ENCODE data around the gene CLCN3. TPM values are rescaled to one million over a fixed set of nuclear protein-coding genes. Genes with fewer than 3 reads are reported as not detected.
A peak's percentile ranks its signal among the peaks of the same experiment; 100 is the strongest.

CLCN3 gene
- total RNA-seq, 1 donor from 2014 or later: 26.6 TPM

DNA sequence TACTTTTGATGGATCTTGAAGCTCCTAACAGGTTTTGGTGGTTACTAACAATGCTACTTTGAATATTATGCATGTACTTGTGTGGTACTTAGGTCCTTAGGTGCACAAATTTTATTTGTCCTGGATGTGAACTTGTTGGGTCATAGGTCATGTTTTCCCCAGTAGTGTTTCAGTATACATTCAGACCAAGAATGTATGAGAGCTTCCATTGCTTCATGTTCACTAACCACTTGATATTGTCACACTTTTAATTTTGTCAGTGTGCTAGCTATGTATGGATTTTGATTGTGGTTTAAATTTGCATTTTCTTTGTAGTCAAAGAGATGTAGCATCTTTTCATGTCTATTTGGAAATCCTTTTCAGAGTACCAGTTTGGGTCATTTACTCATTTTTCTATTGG, 32.2 kb downstream of the CLCN3 start:
- intact Hi-C loops (cut with micrococcal nuclease): no loop called here
- H3K9me3 Mint-ChIP-seq: no peaks in the 10 kb centered on the region
- DNase-seq: no peak
- H3K4me3 Mint-ChIP-seq: no peak overlapping the region
- peaks cover 23% of the 10 kb centered on the region for H3K36me3 Mint-ChIP-seq (ENCODE audit: low read depth)
- peaks cover 6% of the 10 kb centered on the region for H3K4me1 Mint-ChIP-seq
- no peak overlapping the region for H3K27ac Mint-ChIP-seq
- no peaks in the 10 kb centered on the region for H3K27me3 Mint-ChIP-seq

GRCh38 chr4:169655401-169655800, 35.0 kb downstream of the CLCN3 start:
- DNase-seq: no peak
- no peak overlapping the region for H3K4me3 Mint-ChIP-seq
- H3K4me1 Mint-ChIP-seq: peaks cover 17% of the 10 kb centered on the region
- no peak overlapping the region for H3K27ac Mint-ChIP-seq
- no peaks in the 10 kb centered on the region for H3K9me3 Mint-ChIP-seq
- H3K36me3 Mint-ChIP-seq (ENCODE audit: low read depth): peaks cover 21% of the 10 kb centered on the region
- no peaks in the 10 kb centered on the region for H3K27me3 Mint-ChIP-seq
- intact Hi-C loops (cut with micrococcal nuclease): no loop called here

DNA sequence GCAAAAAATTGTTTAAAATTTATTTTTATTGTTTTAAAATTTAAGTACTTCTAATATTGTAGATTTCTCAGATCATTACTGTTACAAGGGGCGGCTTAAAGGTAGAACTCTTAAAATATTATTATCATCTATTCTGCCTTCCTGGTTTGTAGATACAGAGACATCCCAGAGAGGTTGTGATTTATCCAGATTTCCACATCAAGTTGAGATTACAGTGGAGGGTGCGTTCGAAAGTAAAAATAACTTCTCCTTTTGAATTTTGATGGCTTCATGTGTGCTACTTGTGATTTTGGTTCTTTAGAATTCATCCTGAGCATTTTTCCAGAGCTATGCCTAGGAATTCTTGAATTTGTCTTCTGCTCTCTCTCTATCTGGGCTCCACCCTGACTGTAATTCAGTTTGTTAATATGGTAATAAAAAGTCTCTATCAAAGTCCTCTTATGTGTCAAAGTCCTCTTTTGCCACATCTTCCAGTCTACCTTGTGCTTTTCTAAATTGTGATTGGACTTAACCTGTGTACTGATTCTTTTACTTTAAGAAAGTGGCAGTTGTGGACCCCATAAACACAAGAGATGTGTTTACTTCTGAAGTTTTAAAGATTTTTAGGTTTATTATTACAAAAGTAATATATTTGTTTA, 37.2 kb downstream of the CLCN3 start:
- intact Hi-C loops (cut with micrococcal nuclease): no loop called here
- Mint-ChIP-seq H3K9me3 (no peaks in the 10 kb centered on the region), H3K4me3 (no peak overlapping the region), H3K4me1 (peaks cover 16% of the 10 kb centered on the region), H3K27ac (no peak overlapping the region), H3K27me3 (no peaks in the 10 kb centered on the region), H3K36me3 (ENCODE audit: low read depth) (peaks cover 17% of the 10 kb centered on the region)
- no peak for DNase-seq

- Mint-ChIP-seq H3K4me1 (peaks cover 16% of the 10 kb centered on the region), H3K36me3 (ENCODE audit: low read depth) (peaks cover 11% of the 10 kb centered on the region), H3K9me3 (no peaks in the 10 kb centered on the region), H3K4me3 (no peak overlapping the region), H3K27ac (no peak overlapping the region), H3K27me3 (no peaks in the 10 kb centered on the region)
- intact Hi-C loops (cut with micrococcal nuclease): no loop called here
- DNase-seq: no peak
These were observed 37.8 kb downstream of the CLCN3 start for GRCh38 chr4:169658196-169658595.

DNA sequence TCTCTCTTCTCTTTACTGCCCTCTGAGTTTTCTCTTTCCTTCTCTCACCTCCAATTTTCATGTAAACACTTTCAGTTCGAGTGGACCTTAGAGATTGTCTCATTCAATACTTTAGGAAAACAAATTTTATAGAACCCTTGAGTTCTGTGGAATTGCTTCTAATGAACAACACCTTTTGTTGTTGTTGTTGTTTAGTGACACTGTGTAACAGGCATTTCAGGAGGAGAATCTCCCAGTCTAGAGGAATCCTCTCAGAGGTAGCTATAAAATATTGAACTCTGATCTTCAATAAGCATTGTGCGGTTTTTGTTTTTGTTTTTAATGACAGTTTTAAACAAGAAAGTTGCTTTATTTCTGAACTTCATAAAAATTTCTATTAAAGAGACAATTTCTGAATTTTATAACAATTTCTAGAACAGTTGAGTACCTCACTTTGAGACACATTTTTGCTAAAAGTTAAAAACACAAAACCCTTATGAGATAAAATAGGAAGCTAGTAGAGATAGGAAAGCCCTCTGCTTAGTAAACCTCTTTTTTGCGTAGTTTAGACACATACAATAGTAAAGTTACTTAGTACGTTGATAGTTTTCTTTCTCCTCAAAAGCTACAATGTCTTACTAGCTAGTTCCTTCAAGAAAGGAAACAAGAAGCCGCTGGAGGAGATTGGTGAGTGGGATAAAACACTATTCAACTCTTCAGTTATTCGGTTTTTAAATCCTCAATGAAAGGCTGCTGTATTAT, 38.8 kb downstream of the CLCN3 start:
- peak overlapping the region; percentile 66 for H3K27ac Mint-ChIP-seq
- intact Hi-C loops (cut with micrococcal nuclease): loop anchor here (1.0 kb wide), 1 partner anchor 98 kb away; the partner anchor contains the start of gene HPF1

DNA sequence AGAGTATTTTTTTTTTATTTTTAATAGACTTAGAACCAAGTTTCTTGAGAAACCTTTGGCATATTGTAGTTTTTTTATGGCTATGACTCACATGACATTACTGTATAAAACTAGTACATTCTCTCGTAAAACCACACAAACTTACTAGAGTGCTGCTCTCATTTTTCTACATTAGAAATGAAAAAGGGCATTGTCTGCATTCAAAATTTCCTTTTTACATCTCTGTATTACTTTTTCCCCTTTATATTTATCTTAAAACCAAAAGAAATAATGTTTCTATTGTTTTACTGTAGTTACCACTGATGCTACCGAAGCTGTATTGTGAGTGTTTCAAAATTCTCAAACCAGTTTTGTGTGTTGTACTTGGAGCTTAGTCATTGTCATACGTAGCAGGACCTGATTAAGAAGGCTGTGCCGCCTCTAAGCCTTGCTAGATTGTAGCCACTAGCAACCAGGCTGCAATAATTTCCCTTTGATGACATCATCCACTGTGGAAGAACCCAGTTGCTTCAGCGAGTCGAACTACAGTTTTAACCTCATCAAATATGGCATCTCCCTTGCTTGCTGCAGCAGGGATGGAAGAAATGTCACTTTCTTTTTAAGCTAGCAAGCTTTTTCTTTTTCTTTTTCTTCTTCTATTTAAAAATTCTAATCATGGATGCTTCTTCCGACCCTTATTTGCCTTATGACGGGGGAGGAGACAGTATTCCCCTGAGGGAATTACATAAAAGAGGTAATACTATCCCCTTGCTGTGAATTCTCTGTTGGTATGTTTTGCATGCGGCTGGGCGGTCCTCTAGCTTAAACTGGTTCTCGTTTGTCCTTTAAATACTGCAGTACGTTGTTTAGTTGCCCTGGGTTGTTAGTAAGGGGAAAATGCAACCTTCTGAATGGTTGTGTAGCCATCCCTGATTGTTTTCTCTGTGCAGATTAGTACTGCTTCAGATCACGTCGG, 39.6 kb downstream of the CLCN3 start:
- H3K4me3 Mint-ChIP-seq: peak overlapping the region; percentile 88
- H3K36me3 Mint-ChIP-seq (ENCODE audit: low read depth): peaks cover 7% of the 10 kb centered on the region
- H3K4me1 Mint-ChIP-seq: peaks cover 16% of the 10 kb centered on the region
- H3K9me3 Mint-ChIP-seq: no peaks in the 10 kb centered on the region
- peak overlapping the region; percentile 96 for H3K27ac Mint-ChIP-seq
- H3K27me3 Mint-ChIP-seq: no peaks in the 10 kb centered on the region
- intact Hi-C loops (cut with micrococcal nuclease): loop anchor here (1.0 to 2.0 kb wide), 4 partner anchors 38 to 366 kb away; partner anchors contain the start of genes HPF1, MFAP3L and NEK1
- peak; percentile 92 for DNase-seq

More for the DNA sequence above, 38.8 kb downstream of the CLCN3 start:
- Mint-ChIP-seq H3K4me3 (peak overlapping the region; percentile 41), H3K27me3 (no peaks in the 10 kb centered on the region), H3K9me3 (no peaks in the 10 kb centered on the region), H3K36me3 (ENCODE audit: low read depth) (peaks cover 9% of the 10 kb centered on the region), H3K4me1 (peaks cover 16% of the 10 kb centered on the region)
- no peak for DNase-seq

DNA sequence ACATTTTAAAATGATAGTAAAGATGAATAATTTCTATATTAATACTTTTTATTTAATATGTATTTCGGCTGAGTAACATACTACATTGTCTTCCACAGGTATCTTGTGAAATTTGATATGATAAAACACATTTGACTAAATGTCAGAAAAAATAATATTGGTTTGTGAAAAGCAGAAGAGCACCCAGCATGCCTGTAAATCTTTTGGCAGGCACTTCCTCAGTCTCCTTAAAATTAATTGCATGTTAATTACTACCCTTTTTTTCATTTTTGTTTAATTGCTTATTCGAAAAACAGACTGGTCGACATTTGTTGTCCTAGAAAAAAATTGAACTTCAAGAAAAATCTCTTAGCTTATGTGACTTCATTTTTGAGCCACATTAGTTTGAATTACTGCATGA, 40.6 kb downstream of the CLCN3 start:
- Mint-ChIP-seq H3K4me1 (peaks cover 24% of the 10 kb centered on the region), H3K4me3 (no peak overlapping the region), H3K36me3 (ENCODE audit: low read depth) (peaks cover 9% of the 10 kb centered on the region), H3K27ac (no peak overlapping the region), H3K9me3 (no peaks in the 10 kb centered on the region), H3K27me3 (no peaks in the 10 kb centered on the region)
- intact Hi-C loops (cut with micrococcal nuclease): loop anchor here (1.0 to 2.0 kb wide), 3 partner anchors 39 to 365 kb away; partner anchors contain the start of genes MFAP3L and NEK1
- no peak for DNase-seq

DNA sequence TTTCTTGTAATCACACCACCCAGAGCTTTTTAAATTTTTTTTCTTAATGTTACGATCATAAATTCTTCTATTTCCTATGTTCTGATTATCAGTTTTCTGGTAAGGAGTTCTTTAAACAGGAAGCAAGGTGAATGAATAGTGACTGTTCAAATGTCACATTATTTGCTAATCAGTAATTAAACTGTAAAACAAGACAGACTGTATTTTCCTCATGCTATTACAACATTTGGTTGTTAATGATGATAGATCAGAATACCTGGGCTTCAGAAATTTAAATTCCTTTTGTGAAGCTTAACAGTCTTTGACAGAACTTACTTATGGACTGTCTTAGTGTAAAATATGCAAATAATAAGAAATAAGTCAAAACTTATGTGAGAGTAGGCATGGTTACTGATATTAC, 41.4 kb downstream of the CLCN3 start:
- H3K4me1 Mint-ChIP-seq: peaks cover 24% of the 10 kb centered on the region
- DNase-seq: no peak
- H3K27me3 Mint-ChIP-seq: no peaks in the 10 kb centered on the region
- no peaks in the 10 kb centered on the region for H3K9me3 Mint-ChIP-seq
- no peak overlapping the region for H3K4me3 Mint-ChIP-seq
- no peak overlapping the region for H3K27ac Mint-ChIP-seq
- peaks cover 16% of the 10 kb centered on the region for H3K36me3 Mint-ChIP-seq (ENCODE audit: low read depth)
- intact Hi-C loops (cut with micrococcal nuclease): loop anchor here (2.0 kb wide), 1 partner anchor 49 kb away; the partner anchor contains the start of gene NEK1

DNA sequence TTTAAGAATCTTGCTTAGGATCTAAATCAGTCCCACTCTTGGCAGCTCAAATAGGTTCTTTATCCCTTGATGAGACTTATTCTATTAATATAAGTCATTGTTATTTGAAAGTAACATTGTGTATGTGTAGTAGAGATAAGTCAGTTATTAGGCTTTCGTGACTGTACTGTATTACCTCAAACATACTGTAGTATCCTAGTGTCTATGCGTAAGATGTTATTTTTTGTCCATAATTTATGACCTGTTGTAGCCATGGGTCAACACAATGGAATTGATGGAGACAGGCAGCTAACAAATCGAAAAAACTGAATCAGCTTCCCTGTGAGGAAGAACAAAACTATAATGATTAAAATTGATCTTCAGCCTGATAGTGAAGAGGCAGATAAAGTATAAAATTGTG, 41.8 kb downstream of the CLCN3 start:
- Mint-ChIP-seq H3K9me3 (no peaks in the 10 kb centered on the region), H3K27me3 (no peaks in the 10 kb centered on the region), H3K27ac (no peak overlapping the region), H3K36me3 (ENCODE audit: low read depth) (peaks cover 16% of the 10 kb centered on the region), H3K4me1 (peaks cover 24% of the 10 kb centered on the region), H3K4me3 (no peak overlapping the region)
- intact Hi-C loops (cut with micrococcal nuclease): no loop called here
- DNase-seq: no peak

DNA sequence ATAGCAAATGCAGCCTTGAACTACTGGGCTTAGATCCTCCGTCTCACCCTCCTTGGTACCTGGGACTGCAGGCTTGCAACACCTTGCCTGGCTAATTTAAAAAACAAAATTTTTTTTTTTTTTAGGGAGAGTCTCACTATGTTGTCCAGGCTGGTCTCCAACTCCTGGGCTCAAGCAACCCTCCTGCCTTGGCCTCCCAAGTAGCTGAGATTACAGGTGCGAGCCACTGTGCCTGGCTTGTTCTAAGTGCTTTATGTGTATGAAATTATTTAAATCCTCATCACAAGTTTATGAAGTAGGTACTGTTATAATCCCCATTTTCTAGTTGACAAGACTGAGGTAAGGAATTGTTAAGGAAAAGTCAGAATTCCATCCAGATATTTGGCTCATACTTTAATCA, 43.0 kb downstream of the CLCN3 start:
- intact Hi-C loops (cut with micrococcal nuclease): no loop called here
- H3K27ac Mint-ChIP-seq: no peak overlapping the region
- no peaks in the 10 kb centered on the region for H3K9me3 Mint-ChIP-seq
- no peak overlapping the region for H3K4me3 Mint-ChIP-seq
- no peak for DNase-seq
- peaks cover 24% of the 10 kb centered on the region for H3K4me1 Mint-ChIP-seq
- peaks cover 24% of the 10 kb centered on the region for H3K36me3 Mint-ChIP-seq (ENCODE audit: low read depth)
- H3K27me3 Mint-ChIP-seq: no peaks in the 10 kb centered on the region

DNA sequence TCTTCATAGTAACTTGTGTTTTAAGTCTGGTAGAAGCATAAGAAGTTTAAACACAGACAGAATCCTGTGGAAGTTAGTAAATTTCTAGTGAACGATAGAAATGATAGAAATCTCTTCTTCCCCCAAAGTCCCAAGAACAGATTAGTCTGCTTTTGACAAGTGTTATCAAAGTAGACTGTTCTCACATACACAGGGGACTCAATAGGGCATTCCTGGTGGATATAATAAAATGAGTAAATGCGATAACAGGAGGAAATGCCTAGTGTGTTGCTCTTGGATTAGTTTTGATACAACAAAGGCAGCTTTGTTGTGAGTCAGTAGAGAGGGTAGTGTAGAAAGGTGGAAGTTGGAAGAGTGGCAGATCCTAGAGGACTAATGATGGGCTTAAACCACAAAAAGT, 43.5 kb downstream of the CLCN3 start:
- H3K27ac Mint-ChIP-seq: no peak overlapping the region
- H3K9me3 Mint-ChIP-seq: no peaks in the 10 kb centered on the region
- peaks cover 24% of the 10 kb centered on the region for H3K36me3 Mint-ChIP-seq (ENCODE audit: low read depth)
- H3K4me3 Mint-ChIP-seq: no peak overlapping the region
- no peak for DNase-seq
- no peaks in the 10 kb centered on the region for H3K27me3 Mint-ChIP-seq
- H3K4me1 Mint-ChIP-seq: peaks cover 23% of the 10 kb centered on the region
- intact Hi-C loops (cut with micrococcal nuclease): no loop called here

DNA sequence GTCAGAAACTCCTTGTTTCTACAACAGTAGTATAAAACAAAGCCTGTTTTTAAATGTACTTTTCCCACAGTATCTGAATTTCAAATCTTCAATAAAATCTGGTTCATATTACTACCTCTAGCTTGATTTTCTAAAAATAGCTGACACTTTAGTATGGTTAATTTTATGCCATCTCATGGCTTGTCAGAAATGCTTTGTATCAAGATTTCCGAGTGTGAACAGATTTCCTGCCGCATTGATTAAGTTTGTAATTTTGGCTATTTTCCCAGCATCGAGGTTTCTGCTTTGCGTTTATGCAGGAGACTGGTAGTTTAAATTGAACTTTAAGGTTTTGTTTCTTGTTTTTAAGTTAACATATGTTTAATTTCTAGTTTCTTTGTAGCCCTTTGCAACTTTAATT, 44.2 kb downstream of the CLCN3 start:
- no peak overlapping the region for H3K4me3 Mint-ChIP-seq
- no peak overlapping the region for H3K27ac Mint-ChIP-seq
- DNase-seq: no peak
- H3K27me3 Mint-ChIP-seq: no peaks in the 10 kb centered on the region
- peaks cover 17% of the 10 kb centered on the region for H3K4me1 Mint-ChIP-seq
- H3K36me3 Mint-ChIP-seq (ENCODE audit: low read depth): peaks cover 24% of the 10 kb centered on the region
- intact Hi-C loops (cut with micrococcal nuclease): no loop called here
- no peaks in the 10 kb centered on the region for H3K9me3 Mint-ChIP-seq

DNA sequence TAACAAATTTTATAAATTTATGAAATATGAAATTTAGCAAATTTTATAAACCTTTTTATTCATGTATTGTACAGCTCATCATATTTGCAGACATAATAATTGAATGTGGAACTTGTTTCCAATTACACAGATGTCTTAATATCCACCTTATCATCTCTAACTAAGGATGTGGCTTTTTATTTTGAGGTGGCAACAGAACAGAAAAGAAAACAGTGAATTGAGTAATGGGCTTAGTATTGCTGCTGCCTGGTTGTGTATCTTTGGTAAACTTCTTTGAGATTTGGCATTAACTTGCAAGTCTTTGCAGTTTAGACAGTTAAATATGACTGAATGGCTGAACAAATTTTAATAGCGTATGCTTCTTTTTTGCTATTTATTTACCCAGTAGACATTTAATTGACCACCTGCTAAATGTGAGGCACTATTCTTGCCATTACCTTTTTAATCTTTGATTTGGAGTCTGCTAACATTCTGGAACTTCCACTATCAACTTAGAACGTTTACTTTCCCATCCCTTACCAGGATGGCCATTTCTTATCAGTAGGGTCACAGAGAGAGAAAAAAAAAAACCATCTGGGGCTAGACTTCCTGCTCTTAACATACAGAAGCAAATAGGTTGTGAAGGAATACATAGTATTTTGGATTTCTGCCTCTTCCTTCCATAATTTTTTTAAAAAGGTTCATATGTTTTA, 44.8 kb downstream of the CLCN3 start:
- peaks cover 15% of the 10 kb centered on the region for H3K4me1 Mint-ChIP-seq

More for the DNA sequence above, 44.8 kb downstream of the CLCN3 start:
- H3K4me3 Mint-ChIP-seq: no peak overlapping the region
- H3K9me3 Mint-ChIP-seq: no peaks in the 10 kb centered on the region
- DNase-seq: no peak
- H3K27me3 Mint-ChIP-seq: no peaks in the 10 kb centered on the region
- H3K36me3 Mint-ChIP-seq (ENCODE audit: low read depth): peaks cover 26% of the 10 kb centered on the region
- intact Hi-C loops (cut with micrococcal nuclease): no loop called here
- H3K27ac Mint-ChIP-seq: peak overlapping the region; percentile 45

Measured in activated CD4-positive, alpha-beta T cell treated with anti-CD3 and anti-CD28 coated beads, Interleukin-2, amount 10 ng/mL, durations not matched to agents 24 days and 14 days (primary cell).